B cell (primary cell): ENCODE data around the gene NIPSNAP3A. TPM values are rescaled to one million over a fixed set of nuclear protein-coding genes. Genes with fewer than 3 reads are reported as not detected.
A peak's percentile ranks its signal among the peaks of the same experiment; 100 is the strongest.

Source experiments
- ATAC-seq: fragments of 200-7000 bp; cut with Tn5 transposase; one replicate; pipeline ENCODE4 v1.10.0; 2021; ENCODE audit warnings: low read depth, mild to moderate bottlenecking, moderate number of reproducible peaks, moderate library complexity
- CTCF ChIA-PET: fragments of 350-600 bp; sonication (Branson Sonifier 250); formaldehyde crosslinking; loops from one replicate; lab custom pipeline; 2021; ENCODE audit warnings: antibody characterized with exemption, inconsistent platforms; lab: Charles Lee
- POLR2A ChIA-PET: fragments of 350-600 bp; sonication (Branson Sonifier 250); formaldehyde crosslinking; loops from one replicate; lab custom pipeline; 2021; ENCODE audit warnings: antibody characterized with exemption; lab: Charles Lee
- DNase-seq: peaks from one replicate; pipeline ENCODE4 v3.0.0; 2013
- H2AFZ ChIP-seq: 2 replicates; pipeline ENCODE4 v1.6.1; 2012; ENCODE audit warnings: mild to moderate bottlenecking, low read depth, low read length; ENCODE audit not compliant: insufficient read depth, poor library complexity, severe bottlenecking
- H3K27ac ChIP-seq, 2 donors: 1 replicate in 1 of 2; 2 replicates in 1 of 2; pipeline ENCODE4 v1.5.1; 2012 to 2013; ENCODE audit warnings: low read length in 2 of 2, mild to moderate bottlenecking in 2 of 2, moderate library complexity in 1 of 2
- H3K27me3 ChIP-seq, 4 experiments: fragments of 200-600 bp in 1 of 4; sonication (generic) in 1 of 4; replicated peaks in 1 of 4; 1 replicate in 2 of 4; 2 replicates in 2 of 4; pipeline versions ENCODE4 v1.6.1 to v1.7.0; 2013 to 2016; ENCODE audit warnings: low read length in 3 of 4, mild to moderate bottlenecking in 2 of 4, mixed read lengths in 1 of 4, moderate library complexity in 1 of 4; ENCODE audit not compliant: insufficient read depth in 4 of 4, control insufficient read depth in 3 of 4; ENCODE audit errors: control extremely low read depth in 1 of 4
- H3K36me3 ChIP-seq, 2 experiments: replicated peaks in 1 of 2; 1 replicate in 1 of 2; 2 replicates in 1 of 2; pipeline versions ENCODE4 v1.6.1 to v1.7.1; 2013; ENCODE audit warnings: low read length in 1 of 2; ENCODE audit not compliant: insufficient read depth in 2 of 2, control insufficient read depth in 1 of 2; ENCODE audit errors: control extremely low read depth in 1 of 2, extremely low read depth in 1 of 2
- H3K4me1 ChIP-seq, 2 donors: fragments of 200-600 bp in 1 of 2; sonication (generic) in 1 of 2; 1 replicate in 1 of 2; 2 replicates in 1 of 2; pipeline versions ENCODE4 v1.5.1 to v1.6.1; 2013 to 2017; ENCODE audit warnings: low read length in 2 of 2; ENCODE audit not compliant: control insufficient read depth in 2 of 2, insufficient read depth in 2 of 2
- H3K4me2 ChIP-seq: replicated peaks from 2 replicates; pipeline ENCODE3; 2012; ENCODE audit warnings: mild to moderate bottlenecking, low read depth, low read length; ENCODE audit not compliant: poor library complexity, severe bottlenecking
- H3K4me3 ChIP-seq, 5 experiments: fragments of 200-600 bp in 1 of 5; sonication (generic) in 1 of 5; 1 replicate in 3 of 5; 2 replicates in 2 of 5; pipeline versions ENCODE4 v1.5.1 to v1.7.0; 2011 to 2016; ENCODE audit warnings: low read length in 4 of 5, mild to moderate bottlenecking in 4 of 5, low read depth in 2 of 5, control low read depth in 1 of 5, moderate library complexity in 1 of 5; ENCODE audit not compliant: insufficient read depth in 1 of 5; ENCODE audit errors: control extremely low read depth in 1 of 5, extremely low read depth in 1 of 5
- H3K79me2 ChIP-seq: fragments of 200-600 bp; sonication (generic); one replicate; pipeline ENCODE4 v1.6.0; 2016; ENCODE audit warnings: low read length; ENCODE audit not compliant: control insufficient read depth, insufficient read depth
- H3K9ac ChIP-seq: fragments of 200-600 bp; sonication (generic); 2 replicates; pipeline ENCODE4 v1.6.1; 2017; ENCODE audit warnings: mild to moderate bottlenecking, low read length, moderate library complexity
- H3K9me3 ChIP-seq, 3 donors: one replicate each; pipeline versions ENCODE4 v1.6.1 to v1.7.1; 2013; ENCODE audit warnings: low read length in 2 of 3; ENCODE audit not compliant: control insufficient read depth in 2 of 3, insufficient read depth in 1 of 3; ENCODE audit errors: control extremely low read depth in 1 of 3
- H4K20me1 ChIP-seq: 2 replicates; pipeline ENCODE4 v1.6.0; 2012; ENCODE audit warnings: mild to moderate bottlenecking, low read length; ENCODE audit not compliant: insufficient read depth, control insufficient read depth, poor library complexity, severe bottlenecking
- H3K27ac Mint-ChIP-seq: one replicate; pipeline ENCODE4 v1.8.0; 2021; ENCODE audit warnings: mixed read lengths
- H3K27me3 Mint-ChIP-seq: one replicate; pipeline ENCODE4 v1.8.0; 2021; ENCODE audit warnings: mixed read lengths
- H3K4me1 Mint-ChIP-seq: one replicate; pipeline ENCODE4 v1.8.0; 2021; ENCODE audit warnings: mixed read lengths
- H3K4me3 Mint-ChIP-seq: one replicate; pipeline ENCODE4 v1.8.0; 2021; ENCODE audit warnings: mixed read lengths
- H3K9me3 Mint-ChIP-seq: one replicate; pipeline ENCODE4 v1.8.0; 2022; ENCODE audit warnings: mixed read lengths; ENCODE audit not compliant: insufficient read depth
- EZH2 ChIP-seq: IDR thresholded peaks from 2 replicates; pipeline ENCODE4 v1.6.1; 2012; ENCODE audit warnings: borderline replicate concordance, low read depth, mild to moderate bottlenecking, moderate library complexity, low read length; ENCODE audit not compliant: insufficient read depth, poor library complexity, severe bottlenecking
- WGBS: methylation state at CpG from one replicate; pipeline ENCODE4 v1.1.5; 2013; ENCODE audit warnings: missing lambda C conversion rate; ENCODE audit not compliant: insufficient coverage; 5-methylcytosine and 5-hydroxymethylcytosine counted together
- intact Hi-C: fragments of 100-400 bp; cut with micrococcal nuclease; formaldehyde crosslinking; loops from one replicate; pipeline ENCODE4 v1.10.0; 2022
- polyA plus RNA-seq: library from polyadenylated mRNA; depleted of rRNA; stranded (reverse); fragments of >200 nt; gene quantifications from 2 replicates; pipeline ENCODE4 v1.2.3, GENCODE V29; 2012
- total RNA-seq, 2 donors: library from RNA; stranded (reverse); fragments of 120-200 nt in 1 of 2; gene quantifications; 1 replicate in 1 of 2; 2 replicates in 1 of 2; pipeline versions ENCODE4 v1.2.3 to v1.2.4, GENCODE V29; 2013 to 2022
- TF ChIP-seq, protein P1 (sequence below): fragments of 200-600 bp; IDR thresholded peaks from one replicate; pipeline ENCODE4 v1.8.0; 2022; ENCODE audit warnings: antibody characterized with exemption, mild to moderate bottlenecking

Gene NIPSNAP3A
- total and polyA plus RNA-seq, 2 donors (not counting 1 experiment from before 2014, with no cell fraction given): 9.4 to 23.6 TPM

DNA sequence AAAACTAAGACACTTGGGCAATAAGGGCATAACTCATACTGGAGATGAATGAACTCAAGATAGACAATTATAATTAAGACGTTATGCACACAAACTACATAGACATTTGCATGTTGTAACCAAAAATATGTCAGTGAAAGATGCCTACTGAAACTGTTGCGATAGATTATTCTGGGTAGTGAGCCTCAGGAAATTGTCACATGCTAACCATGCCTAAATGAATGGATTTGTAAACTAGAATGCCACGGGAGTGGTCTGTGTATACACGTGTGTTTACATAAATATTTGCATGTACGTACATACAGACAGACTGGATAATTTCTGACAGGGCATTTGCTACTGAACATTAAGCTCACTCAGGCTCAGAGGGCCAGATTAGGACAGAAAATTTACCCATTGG lies 17.7 kb downstream of the NIPSNAP3A start:
- no peaks in the 10 kb centered on the region for H3K36me3 ChIP-seq
- peak overlapping the region; percentile 96 for H3K27ac Mint-ChIP-seq
- no peak overlapping the region for H2AFZ ChIP-seq
- peak overlapping the region; percentile 93 for H3K9ac ChIP-seq
- TF ChIP-seq EZH2: no peak
- TF ChIP-seq, protein P1, sequence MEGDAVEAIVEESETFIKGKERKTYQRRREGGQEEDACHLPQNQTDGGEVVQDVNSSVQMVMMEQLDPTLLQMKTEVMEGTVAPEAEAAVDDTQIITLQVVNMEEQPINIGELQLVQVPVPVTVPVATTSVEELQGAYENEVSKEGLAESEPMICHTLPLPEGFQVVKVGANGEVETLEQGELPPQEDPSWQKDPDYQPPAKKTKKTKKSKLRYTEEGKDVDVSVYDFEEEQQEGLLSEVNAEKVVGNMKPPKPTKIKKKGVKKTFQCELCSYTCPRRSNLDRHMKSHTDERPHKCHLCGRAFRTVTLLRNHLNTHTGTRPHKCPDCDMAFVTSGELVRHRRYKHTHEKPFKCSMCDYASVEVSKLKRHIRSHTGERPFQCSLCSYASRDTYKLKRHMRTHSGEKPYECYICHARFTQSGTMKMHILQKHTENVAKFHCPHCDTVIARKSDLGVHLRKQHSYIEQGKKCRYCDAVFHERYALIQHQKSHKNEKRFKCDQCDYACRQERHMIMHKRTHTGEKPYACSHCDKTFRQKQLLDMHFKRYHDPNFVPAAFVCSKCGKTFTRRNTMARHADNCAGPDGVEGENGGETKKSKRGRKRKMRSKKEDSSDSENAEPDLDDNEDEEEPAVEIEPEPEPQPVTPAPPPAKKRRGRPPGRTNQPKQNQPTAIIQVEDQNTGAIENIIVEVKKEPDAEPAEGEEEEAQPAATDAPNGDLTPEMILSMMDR: no peak
- peak overlapping the region in 3 of 5 experiments; percentile 77 to 91 (median 89) for H3K4me3 ChIP-seq
- CTCF ChIA-PET: interaction anchor here (0.6 to 1.6 kb wide), 5 partner anchors 9 to 163 kb away, joined by 3 to 6 read pairs (median 3); partner anchors contain the start of genes ABCA1 and NIPSNAP3A
- peaks cover 0 to 8% (median 0%) of the 10 kb centered on the region in 3 donors for H3K9me3 ChIP-seq
- POLR2A ChIA-PET: interaction anchor here (0.7 to 0.9 kb wide), 2 partner anchors 17 to 1773 kb away, joined by 3 to 7 read pairs; partner anchors contain the start of gene NIPSNAP3A
- H3K4me1 Mint-ChIP-seq: peaks cover 30% of the 10 kb centered on the region
- WGBS: 56% methylated on average over 4 of the region's 5 CpGs
- ATAC-seq: peak; percentile 3
- H3K4me2 ChIP-seq: peak overlapping the region; percentile 79
- H3K27me3 Mint-ChIP-seq: no peaks in the 10 kb centered on the region
- H3K79me2 ChIP-seq: peaks cover 3% of the 10 kb centered on the region
- H3K9me3 Mint-ChIP-seq: no peaks in the 10 kb centered on the region
- peaks cover 16 to 23% of the 10 kb centered on the region in 2 donors for H3K4me1 ChIP-seq
- H3K4me3 Mint-ChIP-seq: peak overlapping the region; percentile 95
- DNase-seq: peak; percentile 50
- peak overlapping the region; percentile 3 to 89 for H3K27ac ChIP-seq
- intact Hi-C loops: no loop called here
- H3K27me3 ChIP-seq: no peaks in the 10 kb centered on the region
- H4K20me1 ChIP-seq: no peaks in the 10 kb centered on the region

DNA sequence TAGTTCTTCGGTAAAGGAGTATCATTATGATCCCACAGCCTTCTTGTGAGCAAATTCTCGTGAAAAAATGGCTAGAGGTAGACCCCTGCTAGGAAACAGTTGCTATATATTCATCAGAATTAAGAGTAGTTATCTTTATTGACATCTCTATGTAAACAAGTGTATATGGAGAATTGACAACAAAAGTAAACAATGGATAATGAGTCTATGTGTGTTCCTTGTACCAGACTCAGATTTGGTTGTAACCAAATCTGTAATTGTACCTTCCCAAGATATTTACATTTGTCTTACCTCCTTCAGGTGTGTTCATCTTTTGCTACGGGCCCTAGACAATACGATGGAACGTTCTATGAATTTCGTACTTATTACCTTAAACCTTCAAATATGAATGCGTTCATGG lies 18.5 kb downstream of the NIPSNAP3A start:
- ChIA-PET POLR2A (interaction anchor here (0.9 kb wide), 1 partner anchor 18 kb away, joined by 7 read pairs; the partner anchor contains the start of gene NIPSNAP3A), CTCF (interaction anchor here (1.2 kb wide), 1 partner anchor 23 kb away, joined by 4 read pairs; no protein-coding TSS in a partner anchor)
- H4K20me1 ChIP-seq: no peaks in the 10 kb centered on the region
- peak overlapping the region; percentile 93 for H3K9ac ChIP-seq
- H3K4me2 ChIP-seq: peak overlapping the region; percentile 79
- no peak overlapping the region for H3K4me3 ChIP-seq
- ATAC-seq (no peak), DNase-seq (no peak)
- no peak overlapping the region for H2AFZ ChIP-seq
- peaks cover 0 to 8% (median 0%) of the 10 kb centered on the region in 3 donors for H3K9me3 ChIP-seq
- H3K27ac Mint-ChIP-seq: peak overlapping the region; percentile 8
- H3K27ac ChIP-seq: peak overlapping the region in 1 of 2 donors; percentile 15
- peak overlapping the region; percentile 95 for H3K4me3 Mint-ChIP-seq
- H3K36me3 ChIP-seq: no peaks in the 10 kb centered on the region
- H3K9me3 Mint-ChIP-seq: no peaks in the 10 kb centered on the region
- H3K79me2 ChIP-seq: peaks cover 3% of the 10 kb centered on the region
- TF ChIP-seq, protein P1: no peak
- no peak for TF ChIP-seq EZH2
- H3K4me1 Mint-ChIP-seq: peaks cover 36% of the 10 kb centered on the region
- intact Hi-C loops: no loop called here
- WGBS: 100% methylated on average over 2 of the region's 7 CpGs
- peaks cover 16 to 31% of the 10 kb centered on the region in 2 donors for H3K4me1 ChIP-seq
- no peaks in the 10 kb centered on the region for H3K27me3 Mint-ChIP-seq
- H3K27me3 ChIP-seq: no peaks in the 10 kb centered on the region
